H1 (cell line): ENCODE data around the gene SLTM. TPM values are rescaled to one million over a fixed set of nuclear protein-coding genes. Genes with fewer than 3 reads are reported as not detected.

Source experiments
- CTCF ChIA-PET: fragments of 300-600 bp; sonication (Branson Sonifier 250); formaldehyde crosslinking; loops from one replicate; lab custom pipeline; 2021; ENCODE audit not compliant: partially characterized antibody; lab: Charles Lee
- POLR2A ChIA-PET: fragments of 300-600 bp; sonication (Branson Sonifier 250); formaldehyde crosslinking; loops from one replicate; lab custom pipeline; 2021; ENCODE audit warnings: inconsistent platforms; ENCODE audit not compliant: partially characterized antibody; lab: Charles Lee
- DNase-seq, 2 experiments: peaks; one replicate each; pipeline versions ENCODE4 v3.0.0 to v3.0.0-alpha.2; 2010 to 2022; ENCODE audit warnings: low spot score in 2 of 2, low read depth in 1 of 2, mixed read lengths in 1 of 2
- FAIRE-seq: peaks from 2 replicates; lab custom pipeline; 2011; peaks lifted over from hg19 to GRCh38; lab: Jason Lieb, UNC
- H2AFZ ChIP-seq: 2 replicates; pipeline ENCODE4 v1.8.1; 2012; ENCODE audit warnings: low read length, inconsistent platforms
- H2AK5ac ChIP-seq: 2 replicates; pipeline ENCODE4 v1.6.1; 2013; ENCODE audit warnings: low read depth, low read length
- H2BK120ac ChIP-seq: replicated peaks from 2 replicates; pipeline ENCODE3; 2013; ENCODE audit warnings: low read depth, low read length, inconsistent platforms
- H2BK12ac ChIP-seq: 2 replicates; pipeline ENCODE4 v1.6.1; 2013; ENCODE audit warnings: low read depth, low read length
- H2BK15ac ChIP-seq: 2 replicates; pipeline ENCODE4 v1.6.1; 2013; ENCODE audit warnings: low read length
- H2BK20ac ChIP-seq: 2 replicates; pipeline ENCODE4 v1.6.1; 2013; ENCODE audit warnings: low read length
- H2BK5ac ChIP-seq: 2 replicates; pipeline ENCODE4 v1.6.1; 2013; ENCODE audit warnings: low read depth, low read length
- H3K14ac ChIP-seq: 2 replicates; pipeline ENCODE4 v1.6.1; 2013; ENCODE audit warnings: inconsistent platforms; ENCODE audit not compliant: insufficient read length
- H3K18ac ChIP-seq: 2 replicates; pipeline ENCODE4 v1.6.1; 2013; ENCODE audit warnings: low read length; ENCODE audit errors: extremely low read depth
- H3K23ac ChIP-seq: 2 replicates; pipeline ENCODE4 v1.6.1; 2013; ENCODE audit warnings: inconsistent platforms; ENCODE audit not compliant: insufficient read length
- H3K23me2 ChIP-seq: 2 replicates; pipeline ENCODE4 v1.6.1; 2013; ENCODE audit warnings: low read depth, low read length
- H3K27ac ChIP-seq: 2 replicates; pipeline ENCODE4 v1.6.1; 2011; ENCODE audit warnings: low read depth, low read length, inconsistent platforms
- H3K27me3 ChIP-seq, 4 experiments: replicated peaks in 1 of 4; 1 replicate in 1 of 4; 2 replicates in 3 of 4; pipeline versions ENCODE4 v1.6.1 to v1.8.1; 2011 to 2013; ENCODE audit warnings: low read length in 3 of 4, mild to moderate bottlenecking in 3 of 4, inconsistent platforms in 2 of 4, mixed read lengths in 2 of 4, moderate library complexity in 1 of 4; ENCODE audit not compliant: control insufficient read depth in 3 of 4, insufficient read depth in 3 of 4; ENCODE audit errors: extremely low read depth in 1 of 4
- H3K36me3 ChIP-seq, 4 experiments: 2 replicates each; pipeline versions ENCODE4 v1.6.1 to v1.8.1; 2011 to 2013; ENCODE audit warnings: mild to moderate bottlenecking in 4 of 4, low read length in 3 of 4, moderate library complexity in 2 of 4, control low read depth in 1 of 4, inconsistent platforms in 1 of 4; ENCODE audit not compliant: insufficient read depth in 4 of 4, control insufficient read depth in 2 of 4
- H3K4ac ChIP-seq: replicated peaks from 2 replicates; pipeline ENCODE3; 2013; ENCODE audit warnings: low read length, low read depth, mixed read lengths, inconsistent platforms; ENCODE audit not compliant: insufficient read length
- H3K4me1 ChIP-seq, 4 experiments: replicated peaks in 1 of 4; 1 replicate in 1 of 4; 2 replicates in 3 of 4; pipeline versions ENCODE4 v1.6.1 to v1.8.1; 2011 to 2013; ENCODE audit warnings: low read length in 3 of 4, inconsistent platforms in 2 of 4, mixed read lengths in 1 of 4; ENCODE audit not compliant: insufficient read depth in 4 of 4, control insufficient read depth in 3 of 4
- H3K4me2 ChIP-seq, 2 experiments: 2 replicates each; pipeline versions ENCODE4 v1.6.1 to v1.8.1; 2011 to 2013; ENCODE audit warnings: low read depth in 2 of 2, low read length in 2 of 2, control low read depth in 1 of 2, inconsistent platforms in 1 of 2, mild to moderate bottlenecking in 1 of 2; ENCODE audit not compliant: insufficient read depth in 1 of 2
- H3K4me3 ChIP-seq, 4 experiments: fragments of 200-600, 300-600 bp in 1 of 4; sonication (generic), shearing (Covaris generic), sonication (Bioruptor Twin) in 1 of 4; 2 replicates each; pipeline versions ENCODE4 v1.5.1 to v1.8.1; 2011 to 2016; ENCODE audit warnings: low read length in 4 of 4, low read depth in 3 of 4, control low read depth in 2 of 4, inconsistent platforms in 2 of 4, mild to moderate bottlenecking in 2 of 4, mixed read lengths in 1 of 4, moderate library complexity in 1 of 4; ENCODE audit not compliant: insufficient read depth in 2 of 4; ENCODE audit errors: extremely low read depth in 1 of 4
- H3K56ac ChIP-seq: replicated peaks from 2 replicates; pipeline ENCODE3; 2013; ENCODE audit warnings: low read depth, mild to moderate bottlenecking, mixed read lengths, low read length, inconsistent platforms; ENCODE audit not compliant: insufficient read length
- H3K79me1 ChIP-seq: 2 replicates; pipeline ENCODE4 v1.6.1; 2013; ENCODE audit warnings: low read depth, low read length, control low read depth
- H3K79me2 ChIP-seq, 2 experiments: 2 replicates each; pipeline versions ENCODE4 v1.6.1 to v1.8.1; 2012 to 2013; ENCODE audit warnings: low read length in 2 of 2, mild to moderate bottlenecking in 2 of 2, inconsistent platforms in 1 of 2; ENCODE audit not compliant: insufficient read depth in 2 of 2, control insufficient read depth in 1 of 2
- H3K9ac ChIP-seq, 4 experiments: replicated peaks in 1 of 4; 1 replicate in 1 of 4; 2 replicates in 3 of 4; pipeline versions ENCODE4 v1.6.1 to v1.8.1; 2011 to 2013; ENCODE audit warnings: low read depth in 3 of 4, low read length in 3 of 4, control low read depth in 2 of 4, mild to moderate bottlenecking in 2 of 4, moderate library complexity in 2 of 4, inconsistent platforms in 1 of 4; ENCODE audit errors: extremely low read depth in 1 of 4
- H3K9me3 ChIP-seq, 2 experiments: 2 replicates each; pipeline versions ENCODE4 v1.6.1 to v1.8.1; 2012 to 2013; ENCODE audit warnings: mild to moderate bottlenecking in 2 of 2, moderate library complexity in 2 of 2, control low read depth in 1 of 2, inconsistent platforms in 1 of 2, low read depth in 1 of 2, low read length in 1 of 2, mixed read lengths in 1 of 2; ENCODE audit not compliant: insufficient read depth in 2 of 2
- H4K20me1 ChIP-seq, 2 experiments: replicated peaks in 1 of 2; 2 replicates each; pipeline versions ENCODE3 to v1.8.1; 2011 to 2013; ENCODE audit warnings: inconsistent platforms in 2 of 2, low read length in 2 of 2, mild to moderate bottlenecking in 1 of 2; ENCODE audit not compliant: insufficient read depth in 2 of 2, control insufficient read depth in 1 of 2
- H4K5ac ChIP-seq: 2 replicates; pipeline ENCODE4 v1.6.1; 2013; ENCODE audit warnings: low read length, low read depth, mixed read lengths, inconsistent platforms; ENCODE audit not compliant: insufficient read length
- H4K8ac ChIP-seq: 2 replicates; pipeline ENCODE4 v1.8.0; 2013; ENCODE audit warnings: mild to moderate bottlenecking, moderate library complexity, low read length, inconsistent platforms; ENCODE audit not compliant: insufficient read depth; ENCODE audit errors: extremely low read depth
- H4K91ac ChIP-seq: replicated peaks from 2 replicates; pipeline ENCODE3; 2013; ENCODE audit warnings: low read length, mixed read lengths, inconsistent platforms; ENCODE audit not compliant: insufficient read length
- CREB1 ChIP-seq: IDR thresholded peaks from 2 replicates; pipeline ENCODE4 v1.6.1; 2012; ENCODE audit warnings: inconsistent platforms
- E2F6 ChIP-seq: IDR thresholded peaks from 2 replicates; pipeline ENCODE4 v1.6.1; 2012; ENCODE audit warnings: inconsistent platforms
- EP300 ChIP-seq, 2 experiments: IDR thresholded peaks; 1 replicate in 1 of 2; 2 replicates in 1 of 2; pipeline ENCODE4 v1.6.1; 2011 to 2012; ENCODE audit warnings: low read depth in 2 of 2, low read length in 2 of 2, mild to moderate bottlenecking in 2 of 2, borderline replicate concordance in 1 of 2, inconsistent platforms in 1 of 2, moderate library complexity in 1 of 2
- GTF2F1 ChIP-seq: IDR thresholded peaks from 2 replicates; pipeline ENCODE4 v1.6.1; 2012; ENCODE audit warnings: low read depth, low read length, improper control_type of control experiment, borderline replicate concordance
- HDAC2 ChIP-seq, 2 experiments: fragments of 300-600 bp in 1 of 2; sonication (generic) in 1 of 2; IDR thresholded peaks; 2 replicates each; pipeline ENCODE4 v1.6.1; 2011 to 2012; ENCODE audit warnings: low read depth in 2 of 2, low read length in 2 of 2, mild to moderate bottlenecking in 2 of 2, moderate library complexity in 2 of 2, borderline replicate concordance in 1 of 2, inconsistent platforms in 1 of 2
- MAX ChIP-seq: IDR thresholded peaks from 2 replicates; pipeline ENCODE4 v1.6.1; 2012; ENCODE audit warnings: inconsistent platforms
- POLR2AphosphoS5 ChIP-seq: IDR thresholded peaks from 2 replicates; pipeline ENCODE4 v1.6.1; 2011; ENCODE audit warnings: low read depth, low read length
- SIX5 ChIP-seq: IDR thresholded peaks from 2 replicates; pipeline ENCODE4 v1.6.1; 2011; ENCODE audit warnings: mild to moderate bottlenecking, low read depth, low read length
- SRF ChIP-seq: IDR thresholded peaks from 2 replicates; pipeline ENCODE4 v1.6.1; 2011; ENCODE audit warnings: mild to moderate bottlenecking, low read depth, low read length, moderate library complexity
- TCF12 ChIP-seq: IDR thresholded peaks from 2 replicates; pipeline ENCODE4 v1.6.1; 2011; ENCODE audit warnings: low read depth, mild to moderate bottlenecking, low read length
- ZNF274 ChIP-seq: IDR thresholded peaks from 2 replicates; pipeline ENCODE4 v1.7.0; 2012; ENCODE audit warnings: low read length, borderline replicate concordance; ENCODE audit errors: extremely low read depth
- WGBS, 2 experiments: shearing (Covaris generic) in 1 of 2; methylation state at CpG; one replicate each; pipeline versions ENCODE4 v1.1.6 to v1.1.7; 2013 to 2015; ENCODE audit warnings: low lambda C conversion rate in 2 of 2, mixed read lengths in 2 of 2, inconsistent platforms in 1 of 2, low coverage in 1 of 2, missing lambda C conversion rate in 1 of 2; ENCODE audit not compliant: insufficient replicate concordance in 2 of 2, insufficient coverage in 1 of 2, insufficient read length in 1 of 2; ENCODE audit errors: extremely low coverage in 1 of 2, missing lambda C conversion rate in 1 of 2; 5-methylcytosine and 5-hydroxymethylcytosine counted together
- polyA plus RNA-seq, 7 experiments: library from polyadenylated mRNA; depleted of rRNA in 3 of 7; stranded (reverse) in 5 of 7; unstranded in 2 of 7; fragments of >200 nt in 5 of 7; fragments of 200-250 nt in 2 of 7; gene quantifications; 1 replicate in 5 of 7; 2 replicates in 1 of 7; 4 replicates in 1 of 7; pipeline versions ENCODE4 v1.2.1 to v1.2.3, GENCODE V29; 2011 to 2013; ENCODE audit warnings: missing spikeins in 2 of 7, mixed read lengths in 2 of 7
- total RNA-seq: library from RNA; stranded (reverse); fragmentation: NEBNext Ultra II Directional; extraction: Animal tissue kit (Norgen Biotek cat#: 25700); gene quantifications from 2 replicates; pipeline ENCODE4 v1.2.1, GENCODE V29; 2021

The SLTM gene
- total and polyA plus RNA-seq, 2 of the 8 experiments (the other 6 are each of a cell fraction or from before 2014, with no cell fraction given), result 30.8 to 149 TPM

GRCh38 chr15:58862326-58862725 lies 71.2 kb downstream of the SLTM start:
- Histone ChIP-seq H2BK20ac (no peak overlapping the region), H4K5ac (no peak overlapping the region), H3K18ac (no peak overlapping the region), H3K36me3 (no peaks in the 10 kb centered on the region), H3K23ac (no peak overlapping the region), H3K4me2 (no peak overlapping the region), H4K8ac (no peak overlapping the region), H3K4me3 (no peak overlapping the region), H3K4ac (no peak overlapping the region), H3K27ac (no peak overlapping the region), H3K4me1 (peaks cover 0 to 11% (median 5%) of the 10 kb centered on the region in 4 experiments; a peak in 3 of 7 replicates), H2BK120ac (no peak overlapping the region), H3K27me3 (peaks cover 0 to 5% (median 0%) of the 10 kb centered on the region in 4 experiments; a peak in 2 of 7 replicates), H2BK15ac (no peak overlapping the region), H2BK12ac (no peak overlapping the region), H4K91ac (no peak overlapping the region)
- TF ChIP-seq SIX5, result no peak
- no peak for TF ChIP-seq EP300 (IDR thresholded peaks at IDR 0.05; ENCODE audit: borderline replicate concordance in 1 of 2, low read depth in 2 of 2, low read length in 2 of 2)
- TF ChIP-seq ZNF274, result no peak
- TF ChIP-seq MAX, result no peak
- no peak for TF ChIP-seq TCF12
- TF ChIP-seq POLR2AphosphoS5, result no peak
- TF ChIP-seq E2F6, result no peak
- no peak for TF ChIP-seq CREB1
- no peak for TF ChIP-seq HDAC2 (IDR thresholded peaks at IDR 0.05; ENCODE audit: borderline replicate concordance in 1 of 2, low read depth in 2 of 2, low read length in 2 of 2)
- TF ChIP-seq SRF, result no peak
- TF ChIP-seq GTF2F1, result no peak
- TF ChIP-seq, all 59 proteins: peak for 0
- no peaks in the 10 kb centered on the region for H4K20me1 ChIP-seq
- no peaks in the 10 kb centered on the region for H3K79me2 ChIP-seq
- 89% methylated on average over 2 of the region's 2 CpGs; no CpG with 5 or more reads in 1 of the 2 experiments for WGBS, 2 experiments
- FAIRE-seq (no peak), DNase-seq (no peak)
- H3K9ac ChIP-seq, result no peak overlapping the region
- peaks cover 4% of the 10 kb centered on the region; the same call in 1 of the 2 replicates for H3K23me2 ChIP-seq
- H3K56ac ChIP-seq, result no peak overlapping the region
- POLR2A ChIA-PET, result interaction anchor here (0.7 to 1.2 kb wide), 3 partner anchors 14 to 91 kb away, joined by 3 to 5 read pairs (median 4); partner anchors contain the start of gene MINDY2
- H3K14ac ChIP-seq, result no peak overlapping the region
- no peaks in the 10 kb centered on the region for H3K79me1 ChIP-seq
- H2BK5ac ChIP-seq, result no peak overlapping the region
- H2AK5ac ChIP-seq, result no peak overlapping the region
- CTCF ChIA-PET, result interaction anchor here (1.1 to 1.9 kb wide), 3 partner anchors 10 to 22 kb away, joined by 3 to 6 read pairs (median 4); no protein-coding TSS in a partner anchor
- H2AFZ ChIP-seq, result no peak overlapping the region
- no peaks in the 10 kb centered on the region; a peak in 1 of 4 replicates for H3K9me3 ChIP-seq
